GM12878 (cell line): ENCODE measurements around the gene LPIN2. TPM values are rescaled to one million over a fixed set of nuclear protein-coding genes. Genes with fewer than 3 reads are reported as not detected.

Experiments
- ATAC-seq: fragments of 200-7000 bp; cut with Tn5 transposase; 3 replicates; pipeline ENCODE4 v1.9.1; 2020; ENCODE audit warnings: mild to moderate bottlenecking, moderate library complexity
- BruUV-seq: library from RNA; stranded (reverse); fragments of 400-500 nt; replicated peaks from 2 replicates; lab custom pipeline; 2021; lab: Mats Ljungman, UMichigan
- CTCF ChIA-PET: fragments of 300-600 bp; sonication (Branson Sonifier 250); formaldehyde crosslinking; extraction: SDS; loops from one replicate; lab custom pipeline; 2021; ENCODE audit warnings: inconsistent platforms; lab: Yijun Ruan, JAX
- POLR2A ChIA-PET: fragments of 350-600 bp; formaldehyde crosslinking; extraction: SDS; loops from one replicate; lab custom pipeline; 2021; ENCODE audit warnings: inconsistent platforms; lab: Charles Lee
- RAD21 ChIA-PET: fragments of 300-600 bp; sonication (Branson Sonifier 250); formaldehyde crosslinking; loops from one replicate; lab custom pipeline; 2023; ENCODE audit warnings: antibody characterized with exemption; ENCODE audit not compliant: unreplicated experiment; lab: Charles Lee
- SMC1A ChIA-PET: fragments of 300-600 bp; sonication (Branson Sonifier 250); formaldehyde crosslinking; loops from one replicate; lab custom pipeline; 2023; ENCODE audit not compliant: unreplicated experiment, uncharacterized antibody; lab: Charles Lee
- DNase-seq: peaks from one replicate; pipeline ENCODE4 v3.0.0-alpha.2; 2011; ENCODE audit warnings: low read depth, low spot score
- FAIRE-seq: peaks from 3 replicates; lab custom pipeline; 2011; peaks lifted over from hg19 to GRCh38; lab: Jason Lieb, UNC
- H2AFZ ChIP-seq: 2 replicates; pipeline ENCODE4 v1.6.0; 2011; ENCODE audit warnings: low read depth, low read length, control low read depth; ENCODE audit not compliant: control insufficient read depth
- H3K27ac ChIP-seq: 2 replicates; pipeline ENCODE4 v1.5.1; 2011; ENCODE audit warnings: control low read depth; ENCODE audit not compliant: control insufficient read depth, insufficient read depth
- H3K27me3 ChIP-seq, 2 experiments: replicated peaks in 1 of 2; 2 replicates each; pipeline versions ENCODE4 v1.6.0 to v1.6.1; 2011; ENCODE audit warnings: low read length in 1 of 2; ENCODE audit not compliant: control insufficient read depth in 2 of 2, insufficient read depth in 2 of 2
- H3K36me3 ChIP-seq, 2 experiments: 2 replicates each; pipeline ENCODE4 v1.5.1; 2011; ENCODE audit warnings: low read length in 1 of 2; ENCODE audit not compliant: control insufficient read depth in 2 of 2, insufficient read depth in 2 of 2
- H3K4me1 ChIP-seq: 2 replicates; pipeline ENCODE4 v1.6.1; 2011; ENCODE audit warnings: mild to moderate bottlenecking, low read length, moderate library complexity, mixed read lengths; ENCODE audit not compliant: control insufficient read depth, insufficient read depth
- H3K4me2 ChIP-seq: 2 replicates; pipeline ENCODE4 v1.6.0; 2011; ENCODE audit warnings: control low read depth; ENCODE audit not compliant: control insufficient read depth, insufficient read depth
- H3K4me3 ChIP-seq: fragments of 200-600 bp; sonication (generic); 2 replicates; pipeline ENCODE4 v1.5.1; 2016
- H3K79me2 ChIP-seq: 2 replicates; pipeline ENCODE4 v1.6.0; 2011; ENCODE audit warnings: low read length; ENCODE audit not compliant: control insufficient read depth, insufficient read depth
- H3K9ac ChIP-seq: 2 replicates; pipeline ENCODE4 v1.8.0; 2011; ENCODE audit warnings: low read length, control low read depth, mixed read lengths; ENCODE audit not compliant: control insufficient read depth, insufficient read depth
- H3K9me3 ChIP-seq: replicated peaks from 3 replicates; pipeline ENCODE4 v1.5.1; 2011; ENCODE audit warnings: mild to moderate bottlenecking, low read length; ENCODE audit not compliant: control insufficient read depth, insufficient read depth
- H4K20me1 ChIP-seq: 2 replicates; pipeline ENCODE4 v1.6.0; 2011; ENCODE audit not compliant: control insufficient read depth, insufficient read depth
- HSF1 ChIP-seq: fragments of 150-350 bp; IDR thresholded peaks from 2 replicates; pipeline ENCODE4 v1.6.1; 2014; ENCODE audit warnings: mild to moderate bottlenecking, low read depth, low read length
- PKNOX1 ChIP-seq: fragments of 450-650 bp; IDR thresholded peaks from 2 replicates; pipeline ENCODE4 v1.6.1; 2016; ENCODE audit warnings: mild to moderate bottlenecking
- WGBS: methylation state at CpG from one replicate; pipeline ENCODE4 v1.1.6; 2016; ENCODE audit warnings: low lambda C conversion rate; ENCODE audit not compliant: insufficient replicate concordance, insufficient coverage; ENCODE audit errors: missing lambda C conversion rate; 5-methylcytosine and 5-hydroxymethylcytosine counted together
- in situ Hi-C: fragments of 300-500 bp; cut with MboI; formaldehyde crosslinking; loops from 9 replicates; pipeline ENCODE4 v1.14.3; 2018; ENCODE audit warnings: mixed read lengths
- intact Hi-C: fragments of 100-400 bp; cut with micrococcal nuclease; formaldehyde crosslinking; loops from one replicate; pipeline ENCODE4 v1.14.2; 2022; ENCODE audit not compliant: unreplicated experiment
- polyA plus RNA-seq, 11 experiments: library from polyadenylated mRNA; depleted of rRNA in 4 of 11; unstranded in 6 of 11; stranded (reverse) in 5 of 11; fragments of >200 nt; fragmentation: Nextera tagmentation in 4 of 11; fragmentation: Illumina TruSeq in 1 of 11; extraction: Ambion mirVana in 4 of 11; extraction: Trizol in 1 of 11; gene quantifications; 1 replicate in 1 of 11; 2 replicates in 10 of 11; pipeline versions ENCODE4 v1.2.1 to v1.2.3, GENCODE V29; 2011 to 2016; ENCODE audit warnings: inconsistent platforms in 2 of 11, missing spikeins in 2 of 11, low read depth in 1 of 11
- total RNA-seq, 4 experiments: library from RNA; depleted of rRNA in 3 of 4; stranded (reverse); fragments of >200 nt in 3 of 4; fragmentation: Illumina TruSeq in 1 of 4; extraction: Trizol in 1 of 4; gene quantifications; 2 replicates each; pipeline versions ENCODE4 v1.2.1 to v1.2.3, GENCODE V29; 2013 to 2021

The LPIN2 gene
- total and polyA plus RNA-seq, 10 of the 15 experiments (the other 5 are each of a cell fraction or from before 2014, with no cell fraction given), result 4.1 to 28.0 (median 15.9) TPM

GRCh38 chr18:3015204-3015592 is 2.3 kb upstream of the LPIN2 start:
- peaks cover 17% of the 10 kb centered on the region for H3K79me2 ChIP-seq
- intact Hi-C loops, result no loop called here
- no peaks in the 10 kb centered on the region for H3K9me3 ChIP-seq
- no peak overlapping the region for H3K9ac ChIP-seq
- in situ Hi-C loops, result no loop called here
- POLR2A ChIA-PET, result interaction anchor here (1.3 kb wide), 1 partner anchor 13 kb away, joined by 4 read pairs; no protein-coding TSS in a partner anchor
- TF ChIP-seq HSF1 (no peak), PKNOX1 (no peak)
- H3K4me2 ChIP-seq, result no peak overlapping the region
- SMC1A ChIA-PET, result interaction anchor here (0.9 to 1.8 kb wide), 5 partner anchors 9 to 114 kb away, joined by 3 to 8 read pairs (median 6); no protein-coding TSS in a partner anchor
- BruUV-seq, result no TSS peak
- H4K20me1 ChIP-seq, result no peaks in the 10 kb centered on the region
- peak overlapping the region; percentile 24; the same call in 1 of the 2 replicates for H2AFZ ChIP-seq
- H3K4me1 ChIP-seq, result peaks cover 14% of the 10 kb centered on the region
- H3K36me3 ChIP-seq, result no peaks in the 10 kb centered on the region
- no peak overlapping the region for H3K4me3 ChIP-seq
- no peak overlapping the region for H3K27ac ChIP-seq
- RAD21 ChIA-PET, result interaction anchor here (1.2 kb wide), 1 partner anchor 48 kb away, joined by 4 read pairs; no protein-coding TSS in a partner anchor
- FAIRE-seq (no peak), DNase-seq (no peak), ATAC-seq (no peak)
- H3K27me3 ChIP-seq, result no peaks in the 10 kb centered on the region
- CTCF ChIA-PET, result interaction anchor here (0.7 to 2.9 kb wide), 4 partner anchors 20 to 1062 kb away, joined by 3 to 10 read pairs (median 4); no protein-coding TSS in a partner anchor
- WGBS, result 65% methylated on average over 4 of the region's 4 CpGs
